SH-SY5Y (cell line): Measurements from ENCODE around the gene CCDC149.

ENCODE experiments used
- GATA2 ChIP-seq: IDR thresholded peaks from 2 replicates; pipeline ENCODE4 v1.6.1; 2011; ENCODE audit warnings: mild to moderate bottlenecking, low read depth, low read length
- GATA3 ChIP-seq: IDR thresholded peaks from 2 replicates; pipeline ENCODE4 v1.6.1; 2011; ENCODE audit warnings: low read depth, mild to moderate bottlenecking, low read length, moderate library complexity

DNA sequence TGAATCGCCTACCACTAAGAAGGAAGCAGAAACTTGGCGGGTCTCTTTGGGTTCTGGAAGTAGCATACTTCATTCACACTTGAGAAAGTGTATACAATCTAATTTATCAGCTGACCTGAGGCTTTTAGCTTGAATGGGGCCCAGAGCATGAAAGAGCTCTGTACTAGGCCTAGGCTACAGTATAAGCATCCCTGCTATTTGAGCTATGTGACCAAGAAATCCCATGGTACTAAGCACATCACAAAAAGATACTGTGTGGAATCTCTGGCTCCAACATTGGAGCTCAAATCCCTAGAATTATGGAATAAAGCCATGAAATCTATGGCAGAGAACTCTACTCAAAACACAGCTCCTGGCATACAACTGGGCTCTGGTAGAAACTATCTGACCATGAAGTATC is 43.9 kb upstream of the CCDC149 start:
- no peak for TF ChIP-seq GATA3
- no peak for TF ChIP-seq GATA2
